Bronchial epithelial cell (primary cell): ENCODE results near the gene PTPRE. TPM values are rescaled to one million over a fixed set of nuclear protein-coding genes. Genes with fewer than 3 reads are reported as not detected.
A peak's percentile ranks its signal among the peaks of the same experiment; 100 is the strongest.

Experiments
- DNase-seq: peaks from one replicate; pipeline ENCODE4 v3.0.0-alpha.2; 2010; ENCODE audit warnings: low read depth
- FAIRE-seq: peaks from 2 replicates; lab custom pipeline; 2011; peaks lifted over from hg19 to GRCh38; lab: Jason Lieb, UNC
- H3K27me3 ChIP-seq: 2 replicates; pipeline ENCODE4 v1.5.1; 2011; ENCODE audit warnings: low read length; ENCODE audit not compliant: control insufficient read depth, insufficient read depth
- H3K36me3 ChIP-seq: 2 replicates; pipeline ENCODE4 v1.5.1; 2011; ENCODE audit warnings: low read length; ENCODE audit not compliant: control insufficient read depth, insufficient read depth
- H3K4me3 ChIP-seq: 2 replicates; pipeline ENCODE4 v1.5.1; 2011; ENCODE audit warnings: mild to moderate bottlenecking, low read depth, low read length, control low read depth
- total RNA-seq: library from RNA; depleted of rRNA; stranded (reverse); fragments of >200 nt; gene quantifications from 2 replicates; pipeline ENCODE4 v1.2.1, GENCODE V29; 2014
- TF ChIP-seq, protein P1 (sequence below): IDR thresholded peaks from 2 replicates; pipeline ENCODE4 v1.5.1; 2011; ENCODE audit warnings: mild to moderate bottlenecking, moderate library complexity, low read length, control low read depth, inconsistent platforms; ENCODE audit not compliant: insufficient read depth, severe bottlenecking

The PTPRE gene
- total RNA-seq, 1 donor from 2014 or later: 7.9 TPM

DNA sequence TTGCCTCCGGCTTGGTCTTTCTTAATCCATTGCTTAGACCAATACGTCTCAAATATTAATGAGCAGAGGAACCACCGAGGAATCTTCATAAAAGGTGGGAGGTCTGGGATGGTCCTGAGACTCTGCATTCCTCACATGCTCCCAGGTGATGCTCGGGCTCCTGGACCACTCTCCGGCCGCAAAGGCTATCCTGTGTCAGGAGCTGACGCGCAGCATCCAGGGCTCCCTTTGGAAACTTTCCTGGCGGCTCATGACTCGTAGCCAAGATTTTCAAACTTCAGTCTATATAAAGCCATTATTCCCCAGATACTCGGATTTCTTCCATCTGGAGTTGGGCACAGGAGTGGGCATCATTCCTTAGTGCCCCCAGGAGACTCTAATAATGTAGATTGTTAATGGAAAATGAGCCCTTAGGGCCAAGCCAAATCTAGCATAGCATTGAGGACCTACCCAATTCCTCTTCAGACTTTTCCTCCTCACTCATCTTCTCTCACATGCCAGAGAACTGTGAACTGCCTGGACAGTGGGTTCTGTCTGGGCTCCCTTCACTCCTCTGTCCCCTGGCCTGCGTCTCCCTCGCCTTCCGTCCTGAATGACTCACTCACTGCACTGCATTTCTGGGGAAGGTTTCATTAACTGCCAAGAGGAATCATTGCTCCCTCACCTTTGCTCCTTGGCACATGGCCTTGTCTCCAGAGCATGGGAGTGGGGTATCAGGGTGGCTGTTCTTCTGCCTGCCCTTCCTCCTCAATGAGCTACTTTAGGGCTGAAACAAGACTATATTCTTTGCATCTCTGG, 130.0 kb downstream of the PTPRE start:
- no peaks in the 10 kb centered on the region for H3K27me3 ChIP-seq
- FAIRE-seq: peak; percentile 18
- TF ChIP-seq, protein P1, sequence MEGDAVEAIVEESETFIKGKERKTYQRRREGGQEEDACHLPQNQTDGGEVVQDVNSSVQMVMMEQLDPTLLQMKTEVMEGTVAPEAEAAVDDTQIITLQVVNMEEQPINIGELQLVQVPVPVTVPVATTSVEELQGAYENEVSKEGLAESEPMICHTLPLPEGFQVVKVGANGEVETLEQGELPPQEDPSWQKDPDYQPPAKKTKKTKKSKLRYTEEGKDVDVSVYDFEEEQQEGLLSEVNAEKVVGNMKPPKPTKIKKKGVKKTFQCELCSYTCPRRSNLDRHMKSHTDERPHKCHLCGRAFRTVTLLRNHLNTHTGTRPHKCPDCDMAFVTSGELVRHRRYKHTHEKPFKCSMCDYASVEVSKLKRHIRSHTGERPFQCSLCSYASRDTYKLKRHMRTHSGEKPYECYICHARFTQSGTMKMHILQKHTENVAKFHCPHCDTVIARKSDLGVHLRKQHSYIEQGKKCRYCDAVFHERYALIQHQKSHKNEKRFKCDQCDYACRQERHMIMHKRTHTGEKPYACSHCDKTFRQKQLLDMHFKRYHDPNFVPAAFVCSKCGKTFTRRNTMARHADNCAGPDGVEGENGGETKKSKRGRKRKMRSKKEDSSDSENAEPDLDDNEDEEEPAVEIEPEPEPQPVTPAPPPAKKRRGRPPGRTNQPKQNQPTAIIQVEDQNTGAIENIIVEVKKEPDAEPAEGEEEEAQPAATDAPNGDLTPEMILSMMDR: no peak
- DNase-seq: peak; percentile 66
- no peaks in the 10 kb centered on the region for H3K36me3 ChIP-seq
- no peak overlapping the region for H3K4me3 ChIP-seq

DNA sequence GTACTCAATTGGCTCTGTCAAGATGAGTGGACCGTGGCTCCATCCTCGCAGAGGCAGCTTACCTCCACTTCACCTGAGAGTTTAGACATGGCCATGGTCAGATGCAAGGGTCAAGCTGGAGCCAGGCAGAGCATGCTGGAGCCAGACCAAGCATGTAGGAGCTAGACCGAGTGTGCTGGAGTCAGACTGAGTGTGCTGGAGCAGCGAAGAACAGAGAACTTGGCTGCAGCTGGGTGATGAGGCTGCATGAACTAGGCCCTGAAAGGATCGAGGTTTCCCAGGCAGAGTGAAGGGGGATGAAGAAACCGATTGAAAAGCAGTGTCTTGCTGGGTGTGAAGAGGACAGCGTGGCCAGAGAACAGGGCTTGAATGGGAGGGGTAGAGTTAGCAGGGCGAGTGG, 133.2 kb downstream of the PTPRE start:
- H3K27me3 ChIP-seq: no peaks in the 10 kb centered on the region
- H3K4me3 ChIP-seq: no peak overlapping the region
- FAIRE-seq (no peak), DNase-seq (no peak)
- TF ChIP-seq, protein P1: no peak
- no peaks in the 10 kb centered on the region for H3K36me3 ChIP-seq

DNA sequence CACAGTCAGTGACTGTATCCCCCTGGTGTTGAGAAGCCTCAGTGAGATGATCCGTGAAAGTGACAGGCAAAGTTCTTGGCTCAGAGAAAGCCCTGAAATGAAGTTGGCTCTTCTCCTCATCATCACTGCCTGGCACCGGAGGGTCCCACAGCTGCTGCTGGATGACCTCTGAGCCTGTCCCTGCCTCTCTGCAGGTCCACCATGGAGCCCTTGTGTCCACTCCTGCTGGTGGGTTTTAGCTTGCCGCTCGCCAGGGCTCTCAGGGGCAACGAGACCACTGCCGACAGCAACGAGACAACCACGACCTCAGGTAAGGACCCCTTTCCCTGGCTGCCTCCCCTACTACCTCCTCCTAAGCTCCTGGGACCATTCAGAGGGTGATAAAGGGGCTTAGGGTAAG, 133.8 kb downstream of the PTPRE start:
- no peak for DNase-seq
- Histone ChIP-seq H3K27me3 (no peaks in the 10 kb centered on the region), H3K36me3 (no peaks in the 10 kb centered on the region), H3K4me3 (no peak overlapping the region)
- TF ChIP-seq, protein P1: no peak
- no peak for FAIRE-seq

DNA sequence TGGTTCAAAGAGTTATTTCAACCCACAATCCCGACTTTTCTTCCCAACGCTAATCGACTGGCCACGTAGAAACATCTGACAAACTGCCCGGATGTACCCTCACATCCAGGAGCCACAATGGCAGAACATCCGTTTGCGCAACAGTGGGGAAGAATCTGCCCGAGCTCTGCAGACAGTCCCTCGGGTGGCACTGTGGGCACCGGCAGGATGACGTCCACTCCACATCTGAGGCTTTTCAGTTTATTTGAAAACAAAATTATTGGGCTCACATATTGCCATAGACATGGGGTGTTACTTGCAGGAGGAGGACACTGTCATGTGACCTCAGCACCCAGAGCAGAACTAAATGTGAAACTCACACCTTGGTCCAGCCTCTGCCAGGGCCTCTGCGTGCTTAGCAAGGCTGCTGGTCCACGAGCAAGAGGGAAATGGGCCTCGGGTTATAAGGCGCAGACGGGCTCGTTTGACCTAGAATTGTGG, 135.3 kb downstream of the PTPRE start:
- DNase-seq (no peak), FAIRE-seq (no peak)
- Histone ChIP-seq H3K27me3 (no peaks in the 10 kb centered on the region), H3K4me3 (no peak overlapping the region), H3K36me3 (no peaks in the 10 kb centered on the region)
- TF ChIP-seq, protein P1: no peak

DNA sequence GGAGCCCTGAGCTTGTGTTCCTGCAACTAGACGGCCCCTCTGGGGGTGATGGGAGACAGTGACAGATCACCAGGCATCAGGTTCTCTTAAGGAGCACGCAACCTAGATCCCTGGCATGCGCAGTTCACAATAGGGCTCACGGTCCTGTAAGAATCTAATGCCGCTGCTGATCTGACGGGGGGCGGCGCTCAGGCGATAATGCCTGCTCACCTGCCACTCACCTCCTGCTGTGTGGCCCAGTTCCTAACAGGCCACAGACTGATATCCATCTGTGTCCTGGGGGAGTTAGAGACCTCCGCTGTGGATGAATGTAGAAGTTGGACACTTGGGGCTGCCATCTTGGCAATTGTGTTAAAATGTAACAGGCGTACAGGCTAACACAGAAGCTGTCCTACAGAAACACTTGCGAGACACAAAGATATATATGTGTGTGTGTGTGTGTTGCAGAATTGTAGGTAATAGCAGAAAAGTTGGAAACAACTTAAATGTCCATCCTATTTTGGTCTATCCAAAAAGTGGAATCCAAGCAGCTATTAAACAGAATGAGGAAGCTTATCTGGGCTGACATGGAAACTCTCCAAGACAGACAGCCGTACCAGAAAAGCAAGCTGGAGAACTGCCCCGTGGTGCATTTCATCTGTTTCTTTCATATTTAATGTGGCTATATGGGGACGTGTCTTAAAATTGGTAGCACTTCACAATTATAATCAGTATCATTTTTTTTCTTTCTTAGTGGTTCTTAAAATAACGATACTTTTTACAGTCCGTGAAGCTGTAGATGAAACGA, 136.5 kb downstream of the PTPRE start:
- Histone ChIP-seq H3K36me3 (no peaks in the 10 kb centered on the region), H3K4me3 (no peak overlapping the region), H3K27me3 (no peaks in the 10 kb centered on the region)
- FAIRE-seq (no peak), DNase-seq (no peak)
- TF ChIP-seq, protein P1: no peak
